AML-193 (cell line): ENCODE results near the gene GPC3.
"Not testable (repeated sequence)": the region's sequence is repeated elsewhere in the genome, so short reads cannot be mapped to it uniquely, and the experiment has no call there.

Experiments used
- DNase-seq, 2 experiments: peaks; one replicate each; lab custom pipeline; 2025; lab: John Stamatoyannopoulos, UW

GPC3 gene

GRCh38 chrX:133646719-133647116 lies 338.7 kb downstream of the GPC3 start:
- DNase-seq = no peak

GRCh38 chrX:133645977-133646718 lies 339.2 kb downstream of the GPC3 start:
- no peak for DNase-seq

- DNase-seq = no peak
Observed at GRCh38 chrX:133645256-133645655, 340.1 kb downstream of the GPC3 start.

GRCh38 chrX:133640161-133641015 lies 345.0 kb downstream of the GPC3 start:
- DNase-seq = no peak

GRCh38 chrX:133639726-133640125 lies 345.7 kb downstream of the GPC3 start:
- DNase-seq = no peak

GRCh38 chrX:133638285-133638684 lies 347.1 kb downstream of the GPC3 start:
- no peak for DNase-seq

GRCh38 chrX:133637765-133638164 lies 347.6 kb downstream of the GPC3 start:
- no peak for DNase-seq

- no peak for DNase-seq
Observed at GRCh38 chrX:133636009-133636408, 349.4 kb downstream of the GPC3 start.

- DNase-seq = no peak
Observed at GRCh38 chrX:133634416-133634815, 351.0 kb downstream of the GPC3 start.

- DNase-seq = no peak
Observed at GRCh38 chrX:133633950-133634349, 351.4 kb downstream of the GPC3 start.

- DNase-seq = no peak
Observed at GRCh38 chrX:133633162-133633561, 352.2 kb downstream of the GPC3 start.

GRCh38 chrX:133630362-133630761 lies 355.0 kb downstream of the GPC3 start:
- no peak for DNase-seq

GRCh38 chrX:133627673-133628072 lies 357.7 kb downstream of the GPC3 start:
- DNase-seq = no peak

- DNase-seq = not testable (repeated sequence)
Observed at GRCh38 chrX:133621384-133621783, 364.0 kb downstream of the GPC3 start.

GRCh38 chrX:133611676-133612075 lies 373.7 kb downstream of the GPC3 start:
- DNase-seq = no peak

GRCh38 chrX:133610056-133610455 lies 375.3 kb downstream of the GPC3 start:
- DNase-seq = no peak

GRCh38 chrX:133609166-133609565 lies 376.2 kb downstream of the GPC3 start:
- no peak for DNase-seq

GRCh38 chrX:133608406-133608805 lies 377.0 kb downstream of the GPC3 start:
- no peak for DNase-seq

GRCh38 chrX:133607419-133608348 lies 377.7 kb downstream of the GPC3 start:
- DNase-seq = no peak

GRCh38 chrX:133606990-133607389 lies 378.4 kb downstream of the GPC3 start:
- DNase-seq = no peak

GRCh38 chrX:133604801-133605200 lies 380.6 kb downstream of the GPC3 start:
- DNase-seq = no peak

GRCh38 chrX:133602881-133603280 lies 382.5 kb downstream of the GPC3 start:
- no peak for DNase-seq
